Upper lobe of left lung (tissue), 4 donors: ENCODE results near the gene PRR13.

Experiments
- CTCF ChIP-seq, 6 experiments: fragments of 450-650 bp in 4 of 6; fragments of 200-600 bp in 2 of 6; sonication (generic) in 2 of 6; IDR thresholded peaks; one replicate each; pipeline ENCODE4 v1.5.1; 2016 to 2019; ENCODE audit warnings: antibody characterized with exemption in 6 of 6
- EP300 ChIP-seq, 4 donors: sonication (generic); formaldehyde crosslinking; IDR thresholded peaks; one replicate each; pipeline ENCODE4 v1.5.1; 2017; ENCODE audit warnings: antibody characterized with exemption in 4 of 4, control low read depth in 2 of 4
- POLR2A ChIP-seq, 4 donors: fragments of 450-650 bp; IDR thresholded peaks; one replicate each; pipeline ENCODE4 v1.5.1; 2016 to 2017; ENCODE audit warnings: antibody characterized with exemption in 4 of 4, mild to moderate bottlenecking in 2 of 4

- TF ChIP-seq POLR2A (IDR thresholded peaks at IDR 0.05) (no peak), CTCF (IDR thresholded peaks at IDR 0.05) (peak in 1 of 6 experiments; percentile 10), EP300 (IDR thresholded peaks at IDR 0.05) (no peak)
Measured at GRCh38 chr12:53476769-53477209, 35.3 kb downstream of the PRR13 start.
